SH-SY5Y (cell line): ENCODE results near the gene PROM2.

Experiments used
- GATA2 ChIP-seq: IDR thresholded peaks from 2 replicates; pipeline ENCODE4 v1.6.1; 2011; ENCODE audit warnings: mild to moderate bottlenecking, low read depth, low read length
- GATA3 ChIP-seq: IDR thresholded peaks from 2 replicates; pipeline ENCODE4 v1.6.1; 2011; ENCODE audit warnings: low read depth, mild to moderate bottlenecking, low read length, moderate library complexity

DNA sequence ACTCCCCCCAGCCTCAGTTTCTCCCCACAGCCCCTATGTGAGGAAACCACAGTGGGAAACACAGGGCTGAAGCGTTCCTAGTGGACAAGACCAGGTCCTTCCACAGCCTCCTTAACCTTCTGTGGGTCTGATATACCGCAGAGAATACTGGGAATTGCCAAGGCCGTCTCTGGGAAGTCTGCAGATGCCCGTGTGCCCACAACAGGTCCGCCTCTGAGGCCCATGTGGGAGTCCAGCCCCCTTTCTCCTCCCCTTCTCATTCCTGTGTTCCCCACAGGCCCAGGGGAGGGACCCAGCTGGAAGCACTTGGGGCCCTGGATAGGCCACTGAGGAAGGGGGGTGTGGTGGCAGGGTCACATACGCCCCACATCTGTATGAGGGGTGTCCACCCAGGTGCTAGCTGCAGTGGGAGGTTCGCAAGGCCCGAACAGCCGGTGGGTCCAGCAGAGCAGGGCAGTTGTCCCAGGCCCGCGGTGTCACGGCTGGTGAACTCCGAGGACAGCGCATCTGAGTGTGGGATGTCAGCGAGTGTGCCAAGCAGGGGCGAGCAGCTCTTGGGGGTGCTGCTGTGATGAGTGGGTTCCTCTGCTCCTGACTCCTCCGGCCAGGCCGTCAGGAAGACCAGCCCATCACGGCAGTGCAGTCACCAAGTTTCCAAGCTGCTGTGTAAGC is 20.5 kb downstream of the PROM2 start:
- TF ChIP-seq GATA2 (no peak), GATA3 (no peak)
